Stimulated activated CD8-positive, alpha-beta memory T cell treated with anti-CD3 and anti-CD28 coated beads, Interleukin-2, amount 100 ng/mL, for 48 hours (primary cell): Measurements from ENCODE around the gene MAB21L3.
A peak's percentile ranks its signal among the peaks of the same experiment; 100 is the strongest.

ENCODE experiments used
- DNase-seq, 2 donors: peaks; one replicate each; pipeline ENCODE4 v3.0.0-alpha.2; 2020; ENCODE audit warnings: low read depth in 2 of 2

MAB21L3 gene

GRCh38 chr1:116166011-116166571 is 54.9 kb downstream of the MAB21L3 start:
- DNase-seq = no peak

DNA sequence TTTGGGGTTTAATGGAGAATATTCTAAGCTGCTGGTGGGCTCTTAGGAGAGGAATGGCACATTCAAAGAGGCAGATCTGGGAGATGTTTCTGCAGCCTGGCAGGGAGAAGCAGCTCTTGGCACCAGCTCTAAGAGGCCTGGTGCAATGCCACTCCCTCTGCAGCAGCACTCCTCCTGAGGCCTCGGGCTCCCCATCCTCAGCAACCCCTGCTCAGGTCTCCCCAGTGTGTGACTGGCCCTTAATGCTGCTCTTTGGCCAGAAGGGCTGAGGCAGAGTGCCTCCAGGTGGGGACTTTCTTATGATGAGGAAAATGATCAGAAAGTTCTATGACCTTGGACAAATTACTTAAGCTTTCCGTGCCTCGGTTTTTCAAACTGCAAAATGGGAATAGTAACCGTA is 55.5 kb downstream of the MAB21L3 start:
- DNase-seq = no peak

- DNase-seq = no peak
These were observed 56.6 kb downstream of the MAB21L3 start for GRCh38 chr1:116167625-116168276.

- peak; percentile 69 to 78 for DNase-seq
These were observed 57.3 kb downstream of the MAB21L3 start for GRCh38 chr1:116168277-116169032.

GRCh38 chr1:116169898-116170297 is 58.7 kb downstream of the MAB21L3 start:
- no peak for DNase-seq

- no peak for DNase-seq
These were observed 59.8 kb downstream of the MAB21L3 start for GRCh38 chr1:116170721-116171589.

- DNase-seq = no peak
These were observed 61.5 kb downstream of the MAB21L3 start for GRCh38 chr1:116172666-116173065.

GRCh38 chr1:116175611-116176010 is 64.4 kb downstream of the MAB21L3 start:
- no peak for DNase-seq

DNA sequence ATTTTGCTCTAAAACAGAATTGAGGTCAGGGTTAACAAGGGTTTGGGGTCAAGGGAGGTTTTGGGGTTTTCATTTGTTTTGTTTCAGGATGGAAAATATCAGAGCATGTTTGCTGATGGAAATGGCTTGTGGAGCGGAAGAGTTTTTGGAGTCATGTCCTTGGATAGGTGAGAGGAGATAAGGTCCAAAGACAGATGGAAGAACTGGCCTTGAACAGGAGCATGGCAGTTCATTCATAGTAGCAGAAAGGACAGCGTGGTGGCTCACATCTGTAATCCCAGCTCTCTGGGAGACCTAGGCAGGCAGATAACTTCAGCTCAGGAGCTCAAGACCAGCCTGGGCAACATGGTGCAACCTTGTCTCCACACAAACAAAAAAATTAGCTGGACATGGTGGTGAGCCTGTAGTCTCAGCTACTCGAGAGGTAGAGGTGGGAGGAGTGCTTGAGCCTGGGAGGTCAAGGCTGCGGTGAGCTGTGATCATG is 65.1 kb downstream of the MAB21L3 start:
- no peak for DNase-seq

GRCh38 chr1:116177861-116178260 is 66.7 kb downstream of the MAB21L3 start:
- DNase-seq = no peak

DNA sequence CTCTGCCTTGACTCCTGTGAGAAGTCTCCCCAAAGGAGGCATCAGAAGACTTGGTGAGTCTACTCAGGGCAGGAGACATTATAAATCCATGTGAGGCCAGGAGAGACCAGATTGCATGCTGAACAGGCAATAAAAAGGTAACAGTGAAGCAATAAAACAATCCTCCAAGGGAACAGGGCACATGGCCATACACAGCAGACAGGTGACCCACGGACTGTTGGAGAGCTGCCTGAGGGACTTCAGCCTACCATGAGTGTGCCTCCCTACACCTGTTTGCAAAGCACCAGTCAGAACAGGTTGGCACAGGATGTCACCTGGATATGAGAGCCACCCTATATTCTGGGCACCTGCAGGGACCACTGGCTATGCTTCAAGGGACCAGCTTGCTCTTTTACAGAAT is 67.6 kb downstream of the MAB21L3 start:
- no peak for DNase-seq

DNA sequence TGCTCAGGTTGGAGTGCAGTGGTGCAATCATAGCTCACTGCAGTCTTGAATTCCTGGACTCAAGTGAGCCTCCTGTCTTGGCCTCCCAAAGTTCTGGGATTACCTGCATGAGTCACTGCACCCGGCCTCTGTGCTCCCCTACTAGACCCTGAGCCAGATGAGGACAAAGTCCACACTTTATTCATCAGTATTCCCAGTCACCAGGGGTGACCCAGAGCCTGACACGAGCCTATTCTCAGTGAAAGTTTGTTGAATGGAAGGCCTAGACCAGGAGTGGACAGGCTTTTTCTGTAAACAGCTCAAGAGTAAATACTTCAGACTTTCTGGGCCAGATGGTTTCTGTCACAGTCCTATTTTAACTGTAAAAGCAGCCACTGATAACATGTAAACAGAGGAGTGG is 68.2 kb downstream of the MAB21L3 start:
- no peak for DNase-seq

DNA sequence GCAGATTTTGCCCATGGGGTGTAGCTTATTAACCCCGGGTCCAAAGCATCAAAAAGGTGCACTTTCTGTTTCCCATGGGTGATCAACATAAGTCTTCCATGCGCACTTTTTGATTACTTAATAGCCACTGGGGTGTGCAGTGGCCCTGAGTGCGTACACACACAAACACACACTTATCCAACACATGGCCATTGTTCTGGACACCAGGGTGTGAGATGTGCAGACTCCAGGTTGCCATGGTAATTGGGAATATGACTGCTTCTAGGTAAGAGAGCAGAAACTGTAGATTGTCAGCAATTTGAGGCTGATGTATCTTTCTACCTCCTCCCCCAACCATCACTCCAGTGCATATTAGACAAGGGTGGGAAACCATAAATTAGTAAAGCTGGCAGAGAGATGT is 68.8 kb downstream of the MAB21L3 start:
- DNase-seq = no peak

DNA sequence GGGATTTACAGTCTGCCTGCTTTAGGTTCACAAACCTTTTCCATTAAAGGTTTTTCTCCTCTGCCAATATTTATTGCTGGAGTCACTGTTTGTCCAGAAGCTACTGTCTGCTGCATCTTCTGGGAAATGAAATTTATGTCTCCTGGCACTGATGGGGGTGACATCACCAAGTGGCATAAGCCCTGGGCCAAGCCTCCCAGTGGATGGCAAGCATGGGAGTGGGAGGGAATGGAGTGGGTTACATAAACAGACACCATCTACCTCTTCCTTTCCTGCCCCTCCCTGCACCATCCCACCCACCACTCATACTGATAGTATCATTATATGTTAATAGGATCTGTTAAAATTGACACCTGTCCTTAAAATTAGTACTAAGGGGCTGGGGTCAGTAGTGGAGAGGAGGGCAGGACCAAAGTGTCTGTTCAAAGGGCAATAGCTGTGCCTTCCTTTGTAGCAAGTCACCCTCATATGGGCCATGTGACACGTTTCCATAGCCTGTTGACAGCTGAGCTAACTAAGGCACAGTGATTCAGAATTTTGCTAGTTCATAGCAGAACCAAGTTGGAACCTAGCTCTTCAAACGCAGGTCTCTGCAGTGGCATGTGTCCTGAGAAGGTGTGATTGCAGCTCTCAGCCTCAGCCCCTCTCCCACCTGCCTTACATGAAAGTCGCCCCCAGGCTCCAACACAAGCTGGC is 71.0 kb downstream of the MAB21L3 start:
- no peak for DNase-seq
